Transverse colon (tissue), 4 donors: Measurements from ENCODE around the gene BBIP1. TPM values are rescaled to one million over a fixed set of nuclear protein-coding genes. Genes with fewer than 3 reads are reported as not detected.

ENCODE experiments used
- DNase-seq: peaks from one replicate; pipeline ENCODE4 v3.0.0-alpha.2; 2019
- H3K27ac ChIP-seq, 4 donors: fragments of 200-600 bp; sonication (generic); 2 replicates each; pipeline ENCODE4 v1.5.1; 2016 to 2018; ENCODE audit warnings: inconsistent platforms in 4 of 4
- H3K27me3 ChIP-seq: fragments of 200-600 bp; sonication (generic); 2 replicates; pipeline ENCODE4 v1.5.1; 2017; ENCODE audit warnings: inconsistent platforms
- H3K36me3 ChIP-seq, 4 donors: fragments of 200-600 bp; sonication (generic); 2 replicates each; pipeline ENCODE4 v1.5.1; 2017 to 2019; ENCODE audit warnings: inconsistent platforms in 4 of 4
- H3K4me1 ChIP-seq, 4 donors: fragments of 200-600 bp; sonication (generic); 2 replicates each; pipeline ENCODE4 v1.5.1; 2017 to 2020; ENCODE audit warnings: inconsistent platforms in 4 of 4
- H3K4me3 ChIP-seq, 4 donors: fragments of 200-600 bp; sonication (generic); 1 replicate in 1 of 4; 2 replicates in 3 of 4; pipeline versions ENCODE4 v1.5.1 to v1.6.1; 2017 to 2019; ENCODE audit warnings: inconsistent platforms in 4 of 4
- H3K9me3 ChIP-seq, 2 donors: fragments of 200-600 bp; sonication (generic); 2 replicates each; pipeline ENCODE4 v1.5.1; 2017 to 2019; ENCODE audit warnings: inconsistent platforms in 2 of 2
- CTCF ChIP-seq, 5 experiments: fragments of 200-600 bp in 3 of 5; fragments of 450-650 bp in 2 of 5; sonication (generic) in 3 of 5; IDR thresholded peaks; 1 replicate in 2 of 5; 2 replicates in 3 of 5; pipeline ENCODE4 v1.5.1; 2016 to 2017; ENCODE audit warnings: antibody characterized with exemption in 5 of 5, inconsistent platforms in 3 of 5, mild to moderate bottlenecking in 2 of 5, moderate library complexity in 1 of 5
- EP300 ChIP-seq: sonication (generic); formaldehyde crosslinking; IDR thresholded peaks from one replicate; pipeline ENCODE4 v1.6.1; 2017; ENCODE audit warnings: antibody characterized with exemption, low read depth
- POLR2A ChIP-seq: fragments of 450-650 bp; IDR thresholded peaks from one replicate; pipeline ENCODE4 v1.6.1; 2016; ENCODE audit warnings: antibody characterized with exemption, mild to moderate bottlenecking, moderate library complexity
- POLR2AphosphoS5 ChIP-seq, 3 donors: sonication (generic); formaldehyde crosslinking; IDR thresholded peaks; one replicate each; pipeline ENCODE4 v1.6.1; 2016; ENCODE audit warnings: antibody characterized with exemption in 3 of 3
- WGBS, 2 donors: methylation state at CpG; one replicate each; pipeline ENCODE4 v1.1.5; 2018; ENCODE audit warnings: low coverage in 1 of 2; 5-methylcytosine and 5-hydroxymethylcytosine counted together
- in situ Hi-C, 4 donors: fragments of 200-750 bp; cut with MboI; loops; one replicate each; pipeline versions ENCODE4 v1.15.0 to v1.15.1; 2017; ENCODE audit warnings: low sequenced_read_pairs in 3 of 4, low pct_ligation_motif_present in 1 of 4, low pct_unique_long_range_greater_than_20kb in 1 of 4
- intact Hi-C: fragments of 100-400 bp; cut with DNase I; formaldehyde crosslinking; loops from one replicate; pipeline ENCODE4 v1.15.1; 2023; ENCODE audit warnings: low total_unique reads
- total RNA-seq, 4 donors: library from RNA; depleted of rRNA; stranded (reverse); fragments of >200 nt; gene quantifications; one replicate each; pipeline ENCODE4 v1.1.0, GENCODE V29; 2016

BBIP1 gene
- total RNA-seq, 4 donors from 2014 or later: 9.6 to 44.9 (median 18.1) TPM

GRCh38 chr10:110947061-110947595, 28.1 kb upstream of the BBIP1 start:
- in situ Hi-C loops: no loop called here
- DNase-seq: no peak
- H3K27ac ChIP-seq: no peak overlapping the region
- H3K4me3 ChIP-seq: no peak overlapping the region
- H3K36me3 ChIP-seq: peaks cover 0 to 4% (median 0%) of the 10 kb centered on the region in 4 donors
- intact Hi-C loops: no loop called here
- H3K9me3 ChIP-seq: no peaks in the 10 kb centered on the region
- no peaks in the 10 kb centered on the region for H3K27me3 ChIP-seq
- peaks cover 0 to 26% (median 4%) of the 10 kb centered on the region in 4 donors for H3K4me1 ChIP-seq
- no peak for TF ChIP-seq EP300
- TF ChIP-seq POLR2AphosphoS5 (IDR thresholded peaks at IDR 0.05): no peak
- no peak for TF ChIP-seq CTCF (IDR thresholded peaks at IDR 0.05)
- TF ChIP-seq POLR2A: no peak
- 74 to 95% methylated on average over 2 to 4 of the region's 4 CpGs for WGBS, 2 donors

GRCh38 chr10:110946496-110946895, 27.5 kb upstream of the BBIP1 start:
- TF ChIP-seq EP300 (no peak), CTCF (IDR thresholded peaks at IDR 0.05) (no peak), POLR2AphosphoS5 (IDR thresholded peaks at IDR 0.05) (no peak), POLR2A (no peak)
- in situ Hi-C loops: no loop called here

GRCh38 chr10:110944792-110945396, 25.9 kb upstream of the BBIP1 start:
- WGBS, 2 donors: 73 to 75% methylated on average over 2 to 5 of the region's 5 CpGs
- H3K27ac ChIP-seq: no peak overlapping the region
- in situ Hi-C loops: no loop called here
- H3K4me1 ChIP-seq: peaks cover 0 to 26% (median 4%) of the 10 kb centered on the region in 4 donors
- TF ChIP-seq EP300: no peak
- TF ChIP-seq POLR2A: no peak
- TF ChIP-seq CTCF (IDR thresholded peaks at IDR 0.05): no peak
- no peak for TF ChIP-seq POLR2AphosphoS5 (IDR thresholded peaks at IDR 0.05)
- H3K27me3 ChIP-seq: no peaks in the 10 kb centered on the region
- no peaks in the 10 kb centered on the region for H3K36me3 ChIP-seq
- no peak overlapping the region for H3K4me3 ChIP-seq
- no peaks in the 10 kb centered on the region for H3K9me3 ChIP-seq
- intact Hi-C loops: no loop called here
- DNase-seq: no peak

More at GRCh38 chr10:110946496-110946895, 27.5 kb upstream of the BBIP1 start:
- no peak overlapping the region for H3K4me3 ChIP-seq
- H3K27me3 ChIP-seq: no peaks in the 10 kb centered on the region
- no peaks in the 10 kb centered on the region for H3K9me3 ChIP-seq
- H3K4me1 ChIP-seq: peaks cover 0 to 26% (median 4%) of the 10 kb centered on the region in 4 donors
- H3K27ac ChIP-seq: no peak overlapping the region
- no peaks in the 10 kb centered on the region for H3K36me3 ChIP-seq
- 89 to 100% methylated on average over 1 of the region's 1 CpG for whole genome bisulfite sequencing, 2 donors
- DNase-seq: no peak
- intact Hi-C loops: no loop called here

GRCh38 chr10:110939419-110939818, 20.4 kb upstream of the BBIP1 start:
- Histone ChIP-seq H3K4me3 (no peak overlapping the region), H3K9me3 (no peaks in the 10 kb centered on the region), H3K27ac (no peak overlapping the region), H3K36me3 (no peaks in the 10 kb centered on the region), H3K4me1 (peaks cover 0 to 7% (median 0%) of the 10 kb centered on the region in 4 donors), H3K27me3 (no peaks in the 10 kb centered on the region)
- intact Hi-C loops: no loop called here
- 95 to 97% methylated on average over 4 of the region's 4 CpGs for WGBS, 2 donors
- in situ Hi-C loops: no loop called here
- no peak for DNase-seq
- TF ChIP-seq CTCF (IDR thresholded peaks at IDR 0.05): no peak
- TF ChIP-seq POLR2A: no peak
- TF ChIP-seq EP300: no peak
- TF ChIP-seq POLR2AphosphoS5 (IDR thresholded peaks at IDR 0.05): no peak
